H1 (cell line): ENCODE results near the gene RUFY2. TPM values are rescaled to one million over a fixed set of nuclear protein-coding genes. Genes with fewer than 3 reads are reported as not detected.

Experiments used
- CTCF ChIA-PET: fragments of 300-600 bp; sonication (Branson Sonifier 250); formaldehyde crosslinking; loops from one replicate; lab custom pipeline; 2021; ENCODE audit not compliant: partially characterized antibody; lab: Charles Lee
- POLR2A ChIA-PET: fragments of 300-600 bp; sonication (Branson Sonifier 250); formaldehyde crosslinking; loops from one replicate; lab custom pipeline; 2021; ENCODE audit warnings: inconsistent platforms; ENCODE audit not compliant: partially characterized antibody; lab: Charles Lee
- DNase-seq, 2 experiments: peaks; one replicate each; pipeline versions ENCODE4 v3.0.0 to v3.0.0-alpha.2; 2010 to 2022; ENCODE audit warnings: low spot score in 2 of 2, low read depth in 1 of 2, mixed read lengths in 1 of 2
- FAIRE-seq: peaks from 2 replicates; lab custom pipeline; 2011; peaks lifted over from hg19 to GRCh38; lab: Jason Lieb, UNC
- H2AFZ ChIP-seq: 2 replicates; pipeline ENCODE4 v1.8.1; 2012; ENCODE audit warnings: low read length, inconsistent platforms
- H2AK5ac ChIP-seq: 2 replicates; pipeline ENCODE4 v1.6.1; 2013; ENCODE audit warnings: low read depth, low read length
- H2BK120ac ChIP-seq: replicated peaks from 2 replicates; pipeline ENCODE3; 2013; ENCODE audit warnings: low read depth, low read length, inconsistent platforms
- H2BK12ac ChIP-seq: 2 replicates; pipeline ENCODE4 v1.6.1; 2013; ENCODE audit warnings: low read depth, low read length
- H2BK15ac ChIP-seq: 2 replicates; pipeline ENCODE4 v1.6.1; 2013; ENCODE audit warnings: low read length
- H2BK20ac ChIP-seq: 2 replicates; pipeline ENCODE4 v1.6.1; 2013; ENCODE audit warnings: low read length
- H2BK5ac ChIP-seq: 2 replicates; pipeline ENCODE4 v1.6.1; 2013; ENCODE audit warnings: low read depth, low read length
- H3K14ac ChIP-seq: 2 replicates; pipeline ENCODE4 v1.6.1; 2013; ENCODE audit warnings: inconsistent platforms; ENCODE audit not compliant: insufficient read length
- H3K18ac ChIP-seq: 2 replicates; pipeline ENCODE4 v1.6.1; 2013; ENCODE audit warnings: low read length; ENCODE audit errors: extremely low read depth
- H3K23ac ChIP-seq: 2 replicates; pipeline ENCODE4 v1.6.1; 2013; ENCODE audit warnings: inconsistent platforms; ENCODE audit not compliant: insufficient read length
- H3K23me2 ChIP-seq: 2 replicates; pipeline ENCODE4 v1.6.1; 2013; ENCODE audit warnings: low read depth, low read length
- H3K27ac ChIP-seq: 2 replicates; pipeline ENCODE4 v1.6.1; 2011; ENCODE audit warnings: low read depth, low read length, inconsistent platforms
- H3K27me3 ChIP-seq, 4 experiments: replicated peaks in 1 of 4; 1 replicate in 1 of 4; 2 replicates in 3 of 4; pipeline versions ENCODE4 v1.6.1 to v1.8.1; 2011 to 2013; ENCODE audit warnings: low read length in 3 of 4, mild to moderate bottlenecking in 3 of 4, inconsistent platforms in 2 of 4, mixed read lengths in 2 of 4, moderate library complexity in 1 of 4; ENCODE audit not compliant: control insufficient read depth in 3 of 4, insufficient read depth in 3 of 4; ENCODE audit errors: extremely low read depth in 1 of 4
- H3K36me3 ChIP-seq, 4 experiments: 2 replicates each; pipeline versions ENCODE4 v1.6.1 to v1.8.1; 2011 to 2013; ENCODE audit warnings: mild to moderate bottlenecking in 4 of 4, low read length in 3 of 4, moderate library complexity in 2 of 4, control low read depth in 1 of 4, inconsistent platforms in 1 of 4; ENCODE audit not compliant: insufficient read depth in 4 of 4, control insufficient read depth in 2 of 4
- H3K4ac ChIP-seq: replicated peaks from 2 replicates; pipeline ENCODE3; 2013; ENCODE audit warnings: low read length, low read depth, mixed read lengths, inconsistent platforms; ENCODE audit not compliant: insufficient read length
- H3K4me1 ChIP-seq, 4 experiments: replicated peaks in 1 of 4; 1 replicate in 1 of 4; 2 replicates in 3 of 4; pipeline versions ENCODE4 v1.6.1 to v1.8.1; 2011 to 2013; ENCODE audit warnings: low read length in 3 of 4, inconsistent platforms in 2 of 4, mixed read lengths in 1 of 4; ENCODE audit not compliant: insufficient read depth in 4 of 4, control insufficient read depth in 3 of 4
- H3K4me2 ChIP-seq, 2 experiments: 2 replicates each; pipeline versions ENCODE4 v1.6.1 to v1.8.1; 2011 to 2013; ENCODE audit warnings: low read depth in 2 of 2, low read length in 2 of 2, control low read depth in 1 of 2, inconsistent platforms in 1 of 2, mild to moderate bottlenecking in 1 of 2; ENCODE audit not compliant: insufficient read depth in 1 of 2
- H3K4me3 ChIP-seq, 4 experiments: fragments of 200-600, 300-600 bp in 1 of 4; sonication (generic), shearing (Covaris generic), sonication (Bioruptor Twin) in 1 of 4; 2 replicates each; pipeline versions ENCODE4 v1.5.1 to v1.8.1; 2011 to 2016; ENCODE audit warnings: low read length in 4 of 4, low read depth in 3 of 4, control low read depth in 2 of 4, inconsistent platforms in 2 of 4, mild to moderate bottlenecking in 2 of 4, mixed read lengths in 1 of 4, moderate library complexity in 1 of 4; ENCODE audit not compliant: insufficient read depth in 2 of 4; ENCODE audit errors: extremely low read depth in 1 of 4
- H3K56ac ChIP-seq: replicated peaks from 2 replicates; pipeline ENCODE3; 2013; ENCODE audit warnings: low read depth, mild to moderate bottlenecking, mixed read lengths, low read length, inconsistent platforms; ENCODE audit not compliant: insufficient read length
- H3K79me1 ChIP-seq: 2 replicates; pipeline ENCODE4 v1.6.1; 2013; ENCODE audit warnings: low read depth, low read length, control low read depth
- H3K79me2 ChIP-seq, 2 experiments: 2 replicates each; pipeline versions ENCODE4 v1.6.1 to v1.8.1; 2012 to 2013; ENCODE audit warnings: low read length in 2 of 2, mild to moderate bottlenecking in 2 of 2, inconsistent platforms in 1 of 2; ENCODE audit not compliant: insufficient read depth in 2 of 2, control insufficient read depth in 1 of 2
- H3K9ac ChIP-seq, 4 experiments: replicated peaks in 1 of 4; 1 replicate in 1 of 4; 2 replicates in 3 of 4; pipeline versions ENCODE4 v1.6.1 to v1.8.1; 2011 to 2013; ENCODE audit warnings: low read depth in 3 of 4, low read length in 3 of 4, control low read depth in 2 of 4, mild to moderate bottlenecking in 2 of 4, moderate library complexity in 2 of 4, inconsistent platforms in 1 of 4; ENCODE audit errors: extremely low read depth in 1 of 4
- H3K9me3 ChIP-seq, 2 experiments: 2 replicates each; pipeline versions ENCODE4 v1.6.1 to v1.8.1; 2012 to 2013; ENCODE audit warnings: mild to moderate bottlenecking in 2 of 2, moderate library complexity in 2 of 2, control low read depth in 1 of 2, inconsistent platforms in 1 of 2, low read depth in 1 of 2, low read length in 1 of 2, mixed read lengths in 1 of 2; ENCODE audit not compliant: insufficient read depth in 2 of 2
- H4K20me1 ChIP-seq, 2 experiments: replicated peaks in 1 of 2; 2 replicates each; pipeline versions ENCODE3 to v1.8.1; 2011 to 2013; ENCODE audit warnings: inconsistent platforms in 2 of 2, low read length in 2 of 2, mild to moderate bottlenecking in 1 of 2; ENCODE audit not compliant: insufficient read depth in 2 of 2, control insufficient read depth in 1 of 2
- H4K5ac ChIP-seq: 2 replicates; pipeline ENCODE4 v1.6.1; 2013; ENCODE audit warnings: low read length, low read depth, mixed read lengths, inconsistent platforms; ENCODE audit not compliant: insufficient read length
- H4K8ac ChIP-seq: 2 replicates; pipeline ENCODE4 v1.8.0; 2013; ENCODE audit warnings: mild to moderate bottlenecking, moderate library complexity, low read length, inconsistent platforms; ENCODE audit not compliant: insufficient read depth; ENCODE audit errors: extremely low read depth
- H4K91ac ChIP-seq: replicated peaks from 2 replicates; pipeline ENCODE3; 2013; ENCODE audit warnings: low read length, mixed read lengths, inconsistent platforms; ENCODE audit not compliant: insufficient read length
- CBX5 ChIP-seq: fragments of 300-800, 300-1000 bp; sonication (generic); IDR thresholded peaks from 2 replicates; pipeline ENCODE4 v1.7.1; 2016; ENCODE audit warnings: antibody characterized with exemption, low read length, low read depth
- FOSL1 ChIP-seq: IDR thresholded peaks from 2 replicates; pipeline ENCODE4 v1.6.1; 2011; ENCODE audit warnings: mild to moderate bottlenecking, low read depth, low read length, moderate library complexity; ENCODE audit not compliant: insufficient read depth
- GABPA ChIP-seq: IDR thresholded peaks from 2 replicates; pipeline ENCODE4 v1.6.1; 2011; ENCODE audit warnings: mild to moderate bottlenecking, low read length, moderate library complexity, borderline replicate concordance; ENCODE audit not compliant: insufficient read depth
- GTF2F1 ChIP-seq: IDR thresholded peaks from 2 replicates; pipeline ENCODE4 v1.6.1; 2012; ENCODE audit warnings: low read depth, low read length, improper control_type of control experiment, borderline replicate concordance
- KDM4A ChIP-seq: IDR thresholded peaks from one replicate; pipeline ENCODE4 v1.7.1; 2012; ENCODE audit warnings: low read depth, mild to moderate bottlenecking, moderate library complexity, low read length, inconsistent platforms; ENCODE audit not compliant: severe bottlenecking
- NRF1 ChIP-seq: IDR thresholded peaks from 2 replicates; pipeline ENCODE4 v1.6.1; 2011; ENCODE audit warnings: mild to moderate bottlenecking, low read depth, low read length, improper control_type of control experiment
- RAD21 ChIP-seq, 2 experiments: IDR thresholded peaks in 1 of 2; conservative IDR thresholded peaks in 1 of 2; 2 replicates each; pipeline ENCODE4 v1.6.1; 2011; ENCODE audit warnings: low read depth in 2 of 2, low read length in 2 of 2, improper control_type of control experiment in 1 of 2, inconsistent platforms in 1 of 2, mild to moderate bottlenecking in 1 of 2, moderate library complexity in 1 of 2
- SAP30 ChIP-seq: fragments of 300-600 bp; sonication (generic); IDR thresholded peaks from 2 replicates; pipeline ENCODE4 v1.7.1; 2012; ENCODE audit warnings: low read length, moderate library complexity, mild to moderate bottlenecking, inconsistent platforms; ENCODE audit not compliant: insufficient read depth, insufficient replicate concordance
- SRF ChIP-seq: IDR thresholded peaks from 2 replicates; pipeline ENCODE4 v1.6.1; 2011; ENCODE audit warnings: mild to moderate bottlenecking, low read depth, low read length, moderate library complexity
- WGBS, 2 experiments: shearing (Covaris generic) in 1 of 2; methylation state at CpG; one replicate each; pipeline versions ENCODE4 v1.1.6 to v1.1.7; 2013 to 2015; ENCODE audit warnings: low lambda C conversion rate in 2 of 2, mixed read lengths in 2 of 2, inconsistent platforms in 1 of 2, low coverage in 1 of 2, missing lambda C conversion rate in 1 of 2; ENCODE audit not compliant: insufficient replicate concordance in 2 of 2, insufficient coverage in 1 of 2, insufficient read length in 1 of 2; ENCODE audit errors: extremely low coverage in 1 of 2, missing lambda C conversion rate in 1 of 2; 5-methylcytosine and 5-hydroxymethylcytosine counted together
- polyA plus RNA-seq, 7 experiments: library from polyadenylated mRNA; depleted of rRNA in 3 of 7; stranded (reverse) in 5 of 7; unstranded in 2 of 7; fragments of >200 nt in 5 of 7; fragments of 200-250 nt in 2 of 7; gene quantifications; 1 replicate in 5 of 7; 2 replicates in 1 of 7; 4 replicates in 1 of 7; pipeline versions ENCODE4 v1.2.1 to v1.2.3, GENCODE V29; 2011 to 2013; ENCODE audit warnings: missing spikeins in 2 of 7, mixed read lengths in 2 of 7
- total RNA-seq: library from RNA; stranded (reverse); fragmentation: NEBNext Ultra II Directional; extraction: Animal tissue kit (Norgen Biotek cat#: 25700); gene quantifications from 2 replicates; pipeline ENCODE4 v1.2.1, GENCODE V29; 2021

RUFY2 gene
- total and polyA plus RNA-seq, 2 of the 8 experiments (the other 6 are each of a cell fraction or from before 2014, with no cell fraction given), result 3.4 to 12.0 TPM

DNA sequence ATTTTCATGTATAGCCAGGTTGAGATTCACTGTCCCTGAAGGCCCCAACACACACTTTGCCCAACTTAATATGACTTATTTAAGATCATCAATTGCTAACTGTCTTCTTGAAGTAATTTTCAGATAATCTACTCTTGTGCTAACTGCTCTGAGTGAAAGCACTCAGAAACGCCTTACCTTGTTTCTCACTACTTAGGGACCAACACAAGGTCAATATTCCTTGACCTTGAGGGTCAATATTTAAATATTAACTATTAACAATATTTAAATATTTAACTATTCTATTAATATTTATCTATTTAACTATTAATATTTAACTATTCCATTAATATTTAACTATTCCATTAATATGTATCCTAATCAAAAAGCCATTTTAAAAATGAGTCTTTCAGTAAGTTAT is 101.2 kb downstream of the RUFY2 start:
- Histone ChIP-seq H3K14ac (no peak overlapping the region), H2AFZ (no peak overlapping the region), H3K4me1 (peaks cover 0 to 3% (median 0%) of the 10 kb centered on the region in 4 experiments; a peak in 1 of 7 replicates), H3K23ac (no peak overlapping the region), H2BK5ac (no peak overlapping the region), H2AK5ac (no peak overlapping the region), H3K4ac (no peak overlapping the region), H4K20me1 (no peaks in the 10 kb centered on the region), H3K9me3 (no peaks in the 10 kb centered on the region), H4K91ac (no peak overlapping the region), H3K79me2 (no peaks in the 10 kb centered on the region), H4K5ac (no peak overlapping the region), H3K79me1 (no peaks in the 10 kb centered on the region), H3K18ac (no peak overlapping the region)
- ChIA-PET CTCF (no interaction called here), POLR2A (interaction anchor here (1.2 to 2.2 kb wide), 3 partner anchors 11 to 27 kb away, joined by 4 to 6 read pairs (median 4); partner anchors contain the start of genes HNRNPH3 and PBLD)
- no peak for DNase-seq
- no peak for TF ChIP-seq RAD21 (IDR thresholded peaks at IDR 0.05 in 1 of 2, conservative IDR thresholded peaks at IDR 0.05 in 1 of 2; ENCODE audit: low read depth in 2 of 2, low read length in 2 of 2)
- no peak for TF ChIP-seq SAP30
- no peak for TF ChIP-seq KDM4A
- no peak for TF ChIP-seq GTF2F1
- no peak for TF ChIP-seq FOSL1
- TF ChIP-seq GABPA, result no peak
- no peak for TF ChIP-seq SRF
- TF ChIP-seq NRF1, result no peak
- no peak for TF ChIP-seq CBX5
- TF ChIP-seq, all 59 proteins: peak for 0
- Histone ChIP-seq H3K4me3 (no peak overlapping the region), H3K4me2 (no peak overlapping the region), H3K27me3 (no peaks in the 10 kb centered on the region), H3K9ac (no peak overlapping the region), H3K23me2 (no peaks in the 10 kb centered on the region; the same call in 1 of the 2 replicates), H3K56ac (no peak overlapping the region), H3K27ac (no peak overlapping the region), H2BK20ac (no peak overlapping the region), H2BK15ac (no peak overlapping the region), H3K36me3 (no peaks in the 10 kb centered on the region), H4K8ac (no peak overlapping the region), H2BK12ac (no peak overlapping the region), H2BK120ac (no peak overlapping the region)
- WGBS, 2 experiments, result 0% methylated on average over 1 of the region's 1 CpG; no CpG with 5 or more reads in 1 of the 2 experiments
- no peak for FAIRE-seq
